ENCODE measurements around the gene GDPGP1. TPM values are rescaled to one million over a fixed set of nuclear protein-coding genes. Genes with fewer than 3 reads are reported as not detected.

GDPGP1 gene
- total RNA-seq, 4 donors from 2014 or later, result 8.3 to 24.0 (median 19.6) TPM

DNA sequence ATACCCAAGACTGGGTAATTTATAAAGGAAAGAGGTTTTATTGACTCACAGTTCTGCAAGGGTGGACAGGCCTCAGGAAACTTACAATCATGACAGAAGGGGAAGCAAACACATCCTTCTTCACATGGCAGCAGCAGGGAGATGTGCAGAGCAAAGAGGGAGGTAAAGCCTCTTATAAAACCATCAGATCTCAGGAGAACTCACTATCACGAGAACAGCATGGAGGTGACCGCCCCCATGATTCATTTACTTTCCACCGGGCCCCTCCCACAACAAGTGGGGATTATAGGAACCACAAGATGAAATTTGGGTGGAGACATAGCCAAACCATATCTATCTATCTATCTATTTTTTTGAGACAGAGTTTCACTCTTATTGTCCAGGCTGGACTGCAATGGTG lies 5.4 kb downstream of the GDPGP1 start:
- no peak overlapping the region for H3K4me3 ChIP-seq
- peaks cover 0 to 45% (median 0%) of the 10 kb centered on the region in 3 donors for H3K36me3 ChIP-seq
- no peak for TF ChIP-seq POLR2A (IDR thresholded peaks at IDR 0.05)
- TF ChIP-seq, protein P1, sequence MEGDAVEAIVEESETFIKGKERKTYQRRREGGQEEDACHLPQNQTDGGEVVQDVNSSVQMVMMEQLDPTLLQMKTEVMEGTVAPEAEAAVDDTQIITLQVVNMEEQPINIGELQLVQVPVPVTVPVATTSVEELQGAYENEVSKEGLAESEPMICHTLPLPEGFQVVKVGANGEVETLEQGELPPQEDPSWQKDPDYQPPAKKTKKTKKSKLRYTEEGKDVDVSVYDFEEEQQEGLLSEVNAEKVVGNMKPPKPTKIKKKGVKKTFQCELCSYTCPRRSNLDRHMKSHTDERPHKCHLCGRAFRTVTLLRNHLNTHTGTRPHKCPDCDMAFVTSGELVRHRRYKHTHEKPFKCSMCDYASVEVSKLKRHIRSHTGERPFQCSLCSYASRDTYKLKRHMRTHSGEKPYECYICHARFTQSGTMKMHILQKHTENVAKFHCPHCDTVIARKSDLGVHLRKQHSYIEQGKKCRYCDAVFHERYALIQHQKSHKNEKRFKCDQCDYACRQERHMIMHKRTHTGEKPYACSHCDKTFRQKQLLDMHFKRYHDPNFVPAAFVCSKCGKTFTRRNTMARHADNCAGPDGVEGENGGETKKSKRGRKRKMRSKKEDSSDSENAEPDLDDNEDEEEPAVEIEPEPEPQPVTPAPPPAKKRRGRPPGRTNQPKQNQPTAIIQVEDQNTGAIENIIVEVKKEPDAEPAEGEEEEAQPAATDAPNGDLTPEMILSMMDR (IDR thresholded peaks at IDR 0.05), result no peak
- no peak for DNase-seq
- no peaks in the 10 kb centered on the region for H3K9me3 ChIP-seq
- H3K27ac ChIP-seq, result no peak overlapping the region
- no peaks in the 10 kb centered on the region for H3K27me3 ChIP-seq
- peaks cover 0 to 6% (median 2%) of the 10 kb centered on the region in 4 donors for H3K4me1 ChIP-seq

DNA sequence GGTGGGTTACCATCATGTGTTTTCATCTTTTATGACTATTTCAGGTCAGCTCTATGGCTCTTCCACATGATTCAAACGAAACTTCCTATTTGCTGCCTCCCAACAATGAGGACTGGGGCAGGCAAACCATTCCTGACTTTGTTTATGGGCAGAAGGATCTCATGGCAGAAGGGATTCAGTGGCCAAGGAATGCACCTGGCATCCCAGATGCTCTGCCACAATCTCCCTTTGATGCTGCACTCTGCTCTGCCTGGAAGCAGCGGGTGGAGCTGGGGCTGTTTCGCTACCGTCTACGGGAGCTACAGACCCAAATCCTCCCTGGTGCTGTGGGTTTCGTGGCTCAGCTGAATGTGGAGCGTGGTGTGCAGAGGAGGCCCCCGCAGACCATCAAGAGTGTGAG lies 6.8 kb downstream of the GDPGP1 start:
- Histone ChIP-seq H3K9me3 (no peaks in the 10 kb centered on the region), H3K36me3 (peaks cover 0 to 45% (median 0%) of the 10 kb centered on the region in 3 donors), H3K4me1 (no peaks in the 10 kb centered on the region), H3K27me3 (no peaks in the 10 kb centered on the region), H3K27ac (no peak overlapping the region), H3K4me3 (no peak overlapping the region)
- DNase-seq, result no peak
- TF ChIP-seq, protein P1 (IDR thresholded peaks at IDR 0.05), result no peak
- no peak for TF ChIP-seq POLR2A (IDR thresholded peaks at IDR 0.05)

DNA sequence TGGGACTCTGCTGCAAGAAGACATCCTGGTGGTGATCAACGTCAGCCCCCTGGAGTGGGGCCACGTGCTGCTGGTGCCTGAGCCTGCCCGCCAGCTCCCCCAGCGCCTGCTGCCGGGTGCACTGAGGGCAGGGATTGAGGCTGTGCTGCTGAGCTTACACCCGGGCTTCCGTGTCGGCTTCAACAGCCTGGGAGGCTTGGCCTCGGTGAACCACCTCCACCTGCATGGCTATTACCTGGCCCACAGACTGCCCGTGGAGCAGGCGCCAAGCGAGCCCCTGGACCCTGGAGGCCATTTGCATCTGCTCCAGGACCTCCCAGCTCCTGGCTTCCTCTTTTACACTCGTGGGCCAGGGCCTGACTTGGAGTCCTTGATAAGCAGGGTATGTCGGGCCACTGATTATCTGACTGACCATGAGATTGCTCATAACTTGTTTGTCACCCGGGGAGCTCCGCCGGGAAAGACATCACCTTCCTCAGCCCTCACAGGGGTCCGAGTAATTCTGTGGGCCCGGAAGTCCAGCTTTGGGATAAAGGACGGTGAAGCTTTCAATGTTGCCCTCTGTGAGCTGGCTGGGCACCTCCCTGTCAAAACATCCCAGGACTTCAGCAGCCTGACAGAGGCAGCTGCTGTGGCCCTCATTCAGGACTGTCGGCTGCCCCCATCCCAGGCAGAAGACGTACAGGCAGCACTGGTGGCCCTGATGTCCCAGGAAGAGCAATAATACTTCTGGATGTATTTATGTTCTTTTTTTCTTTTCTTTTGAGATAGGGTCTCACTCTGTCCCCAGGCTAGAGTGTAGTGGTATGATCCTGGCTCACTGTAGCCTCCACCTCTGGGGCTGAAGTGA lies 7.6 kb downstream of the GDPGP1 start:
- Histone ChIP-seq H3K36me3 (peaks cover 0 to 40% (median 0%) of the 10 kb centered on the region in 3 donors), H3K27ac (no peak overlapping the region), H3K4me1 (no peaks in the 10 kb centered on the region), H3K4me3 (no peak overlapping the region), H3K27me3 (no peaks in the 10 kb centered on the region), H3K9me3 (no peaks in the 10 kb centered on the region)
- no peak for DNase-seq
- TF ChIP-seq, protein P1 (IDR thresholded peaks at IDR 0.05), result no peak
- no peak for TF ChIP-seq POLR2A (IDR thresholded peaks at IDR 0.05)

DNA sequence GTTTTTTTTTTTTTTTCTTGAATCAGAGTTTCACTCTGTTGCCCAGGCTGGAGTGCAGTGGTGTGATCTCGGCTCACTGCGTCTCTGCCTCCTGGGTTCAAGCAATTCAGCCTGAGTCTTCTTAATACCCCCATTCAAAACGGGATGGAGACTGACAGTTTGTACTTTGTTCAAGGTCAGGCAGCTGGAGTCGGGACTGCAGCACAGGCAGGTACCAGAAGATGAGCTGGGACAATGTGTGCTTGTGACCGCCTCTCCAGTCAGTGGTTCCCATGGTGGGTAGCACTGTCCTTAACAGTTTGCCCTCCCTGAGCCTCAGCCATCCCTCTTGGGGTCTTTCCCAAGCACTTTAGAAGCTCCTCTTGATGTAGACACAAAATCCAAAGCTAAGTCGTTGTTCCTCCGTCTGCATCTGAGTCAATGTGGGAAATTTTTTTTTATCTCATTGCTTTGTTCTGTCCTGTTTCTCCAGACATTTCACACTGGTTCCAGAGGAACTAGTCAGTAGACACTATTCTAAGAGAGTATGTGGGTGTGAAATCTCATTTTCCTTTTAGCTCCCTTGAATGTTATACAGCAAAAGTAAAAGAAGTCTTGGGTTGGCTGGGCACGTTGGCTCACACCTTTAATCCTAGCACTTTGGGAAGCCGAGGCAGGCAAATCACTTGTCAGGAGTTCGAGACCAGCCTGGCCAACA lies 10.1 kb downstream of the GDPGP1 start:
- no peaks in the 10 kb centered on the region for H3K27me3 ChIP-seq
- H3K4me1 ChIP-seq, result no peaks in the 10 kb centered on the region
- H3K4me3 ChIP-seq, result no peak overlapping the region
- peaks cover 0 to 17% (median 0%) of the 10 kb centered on the region in 3 donors for H3K36me3 ChIP-seq
- TF ChIP-seq POLR2A (IDR thresholded peaks at IDR 0.05), result no peak
- TF ChIP-seq, protein P1 (IDR thresholded peaks at IDR 0.05), result no peak
- no peak overlapping the region for H3K27ac ChIP-seq
- no peak for DNase-seq
- no peaks in the 10 kb centered on the region for H3K9me3 ChIP-seq

DNA sequence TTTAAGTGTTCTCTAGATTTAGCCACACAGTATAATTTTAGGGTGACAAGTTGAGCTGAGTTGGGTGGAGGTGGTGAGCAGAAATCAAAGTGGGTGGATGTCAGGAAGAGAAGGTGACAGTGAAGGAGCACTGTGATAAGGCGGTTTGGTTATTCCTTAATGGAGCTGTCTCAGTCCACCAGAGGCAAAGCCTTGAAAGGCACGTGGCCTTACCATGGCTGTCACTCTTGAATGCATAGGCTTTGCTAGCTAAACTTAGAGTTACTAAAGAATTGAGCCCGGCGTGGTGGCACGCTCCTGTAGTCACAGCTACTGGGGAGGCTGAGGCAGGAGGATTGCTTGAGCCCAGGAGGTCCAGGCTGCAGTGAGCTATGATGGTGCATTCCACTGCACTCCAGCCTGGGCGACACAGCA lies 14.8 kb downstream of the GDPGP1 start:
- no peak for TF ChIP-seq POLR2A (IDR thresholded peaks at IDR 0.05)
- TF ChIP-seq, protein P1 (IDR thresholded peaks at IDR 0.05), result no peak
- Histone ChIP-seq H3K4me1 (peaks cover 0 to 10% (median 0%) of the 10 kb centered on the region in 4 donors), H3K4me3 (peak overlapping the region in 1 of 4 donors; percentile 78), H3K27me3 (no peaks in the 10 kb centered on the region), H3K36me3 (no peaks in the 10 kb centered on the region), H3K27ac (peak overlapping the region in 1 of 4 donors; percentile 22), H3K9me3 (no peaks in the 10 kb centered on the region)
- DNase-seq, result no peak
